GM18502 (cell line): ENCODE measurements around the gene AMIGO3.
"Not testable (repeated sequence)": the region's sequence is repeated elsewhere in the genome, so short reads cannot be mapped to it uniquely, and the experiment has no call there.

Source experiments
- ATAC-seq: cut with Tn5 transposase; IDR thresholded peaks from one replicate; pipeline ENCODE4 v1.9.1; 2021; ENCODE audit warnings: mild to moderate bottlenecking; ENCODE audit not compliant: unreplicated experiment, poor library complexity

Gene AMIGO3

GRCh38 chr3:49713336-49714105 lies 6.0 kb downstream of the AMIGO3 start:
- ATAC-seq: no peak

GRCh38 chr3:49712631-49713317 lies 6.7 kb downstream of the AMIGO3 start:
- ATAC-seq: no peak

- no peak for ATAC-seq
Measured at GRCh38 chr3:49712166-49712565, 7.3 kb downstream of the AMIGO3 start.

- no peak for ATAC-seq
Measured at GRCh38 chr3:49711489-49711888, 8.0 kb downstream of the AMIGO3 start.

GRCh38 chr3:49709852-49710251 lies 9.6 kb downstream of the AMIGO3 start:
- ATAC-seq: no peak

- ATAC-seq: no peak
Measured at GRCh38 chr3:49707113-49707480, 12.4 kb downstream of the AMIGO3 start.

GRCh38 chr3:49706456-49707112 lies 12.9 kb downstream of the AMIGO3 start:
- no peak for ATAC-seq

GRCh38 chr3:49705390-49705960 lies 14.0 kb downstream of the AMIGO3 start:
- no peak for ATAC-seq

- ATAC-seq: no peak
Measured at GRCh38 chr3:49704629-49705028, 14.9 kb downstream of the AMIGO3 start.

- no peak for ATAC-seq
Measured at GRCh38 chr3:49703956-49704355, 15.5 kb downstream of the AMIGO3 start.

GRCh38 chr3:49703443-49703927 lies 16.0 kb downstream of the AMIGO3 start:
- peak; percentile 65 for ATAC-seq

GRCh38 chr3:49702672-49703071 lies 16.8 kb downstream of the AMIGO3 start:
- no peak for ATAC-seq

GRCh38 chr3:49701388-49702077 lies 18.0 kb downstream of the AMIGO3 start:
- ATAC-seq: no peak

GRCh38 chr3:49700453-49701128 lies 18.9 kb downstream of the AMIGO3 start:
- no peak for ATAC-seq

- ATAC-seq: no peak
Measured at GRCh38 chr3:49700014-49700413, 19.5 kb downstream of the AMIGO3 start.

- ATAC-seq: no peak
Measured at GRCh38 chr3:49699281-49699979, 20.1 kb downstream of the AMIGO3 start.

- ATAC-seq: not testable (repeated sequence)
Measured at GRCh38 chr3:49695350-49696015, 24.0 kb downstream of the AMIGO3 start.

- not testable (repeated sequence) for ATAC-seq
Measured at GRCh38 chr3:49694409-49695070, 24.9 kb downstream of the AMIGO3 start.
